Measurements from ENCODE around the gene ZNF195. TPM values are rescaled to one million over a fixed set of nuclear protein-coding genes. Genes with fewer than 3 reads are reported as not detected.

ZNF195 gene
- total RNA-seq, 1 donor = 18.1 TPM

DNA sequence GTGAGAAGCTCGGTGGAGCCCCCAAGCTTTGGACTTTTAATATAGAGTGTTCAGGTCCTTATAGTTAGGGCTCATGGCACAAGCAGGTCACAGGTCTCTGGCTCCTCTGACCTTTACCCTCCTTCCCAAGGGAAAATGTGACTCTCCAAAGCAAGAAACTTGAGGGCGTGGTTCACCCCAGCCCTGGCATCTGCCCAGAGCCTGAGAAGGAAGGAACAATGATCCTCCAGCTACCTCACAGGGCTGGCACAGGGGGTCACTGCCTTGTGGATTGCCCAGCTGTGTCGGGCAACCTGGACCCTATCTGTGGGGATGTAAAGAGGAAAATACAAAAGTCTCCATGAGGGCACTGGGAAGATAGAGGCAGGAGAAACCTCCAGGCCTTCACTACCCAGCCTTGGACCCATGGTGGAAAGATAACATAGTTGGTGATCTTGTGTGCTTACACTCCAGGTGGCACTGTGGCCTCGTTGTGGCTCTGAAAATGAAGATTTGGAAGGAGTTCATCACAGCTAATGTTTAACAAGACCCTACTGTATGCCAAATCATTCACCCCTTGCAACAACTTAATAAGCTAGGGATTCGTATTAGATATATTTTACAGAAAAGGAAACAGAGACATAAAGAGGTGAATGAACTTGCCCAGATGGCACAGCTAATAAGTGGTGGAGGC is 3.8 kb upstream of the ZNF195 start:
- DNase-seq (ENCODE audit: low read depth) = no peak
- TF ChIP-seq, protein P1, sequence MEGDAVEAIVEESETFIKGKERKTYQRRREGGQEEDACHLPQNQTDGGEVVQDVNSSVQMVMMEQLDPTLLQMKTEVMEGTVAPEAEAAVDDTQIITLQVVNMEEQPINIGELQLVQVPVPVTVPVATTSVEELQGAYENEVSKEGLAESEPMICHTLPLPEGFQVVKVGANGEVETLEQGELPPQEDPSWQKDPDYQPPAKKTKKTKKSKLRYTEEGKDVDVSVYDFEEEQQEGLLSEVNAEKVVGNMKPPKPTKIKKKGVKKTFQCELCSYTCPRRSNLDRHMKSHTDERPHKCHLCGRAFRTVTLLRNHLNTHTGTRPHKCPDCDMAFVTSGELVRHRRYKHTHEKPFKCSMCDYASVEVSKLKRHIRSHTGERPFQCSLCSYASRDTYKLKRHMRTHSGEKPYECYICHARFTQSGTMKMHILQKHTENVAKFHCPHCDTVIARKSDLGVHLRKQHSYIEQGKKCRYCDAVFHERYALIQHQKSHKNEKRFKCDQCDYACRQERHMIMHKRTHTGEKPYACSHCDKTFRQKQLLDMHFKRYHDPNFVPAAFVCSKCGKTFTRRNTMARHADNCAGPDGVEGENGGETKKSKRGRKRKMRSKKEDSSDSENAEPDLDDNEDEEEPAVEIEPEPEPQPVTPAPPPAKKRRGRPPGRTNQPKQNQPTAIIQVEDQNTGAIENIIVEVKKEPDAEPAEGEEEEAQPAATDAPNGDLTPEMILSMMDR (IDR thresholded peaks at IDR 0.05; ENCODE audit: insufficient read depth, low read length) = no peak

DNA sequence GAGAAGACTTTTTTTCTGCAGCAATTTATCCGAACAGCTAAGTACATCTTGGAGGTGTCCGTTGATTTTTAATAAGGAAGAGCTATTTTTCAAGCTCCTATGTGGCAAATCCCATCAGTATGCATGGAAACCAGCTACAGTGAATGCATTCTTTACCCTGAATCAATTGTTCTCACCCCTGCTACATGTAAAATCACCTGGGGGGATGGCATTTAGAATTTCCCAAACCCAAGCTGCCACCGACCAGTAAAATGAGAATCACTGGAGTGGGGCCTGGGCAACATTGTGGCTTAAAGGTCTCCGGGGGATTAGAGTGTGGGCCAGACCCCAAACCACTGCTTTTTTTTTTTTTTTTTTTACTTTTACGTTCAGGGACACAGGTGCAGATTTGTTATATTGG is 2.8 kb upstream of the ZNF195 start:
- TF ChIP-seq, protein P1 (IDR thresholded peaks at IDR 0.05; ENCODE audit: insufficient read depth, low read length) = no peak
- H3K4me3 ChIP-seq (ENCODE audit: low read depth, low read length) = peak overlapping the region; percentile 56
- no peak for DNase-seq (ENCODE audit: low read depth)

More for the DNA sequence above, 3.8 kb upstream of the ZNF195 start:
- no peak overlapping the region for H3K4me3 ChIP-seq (ENCODE audit: low read depth, low read length)

DNA sequence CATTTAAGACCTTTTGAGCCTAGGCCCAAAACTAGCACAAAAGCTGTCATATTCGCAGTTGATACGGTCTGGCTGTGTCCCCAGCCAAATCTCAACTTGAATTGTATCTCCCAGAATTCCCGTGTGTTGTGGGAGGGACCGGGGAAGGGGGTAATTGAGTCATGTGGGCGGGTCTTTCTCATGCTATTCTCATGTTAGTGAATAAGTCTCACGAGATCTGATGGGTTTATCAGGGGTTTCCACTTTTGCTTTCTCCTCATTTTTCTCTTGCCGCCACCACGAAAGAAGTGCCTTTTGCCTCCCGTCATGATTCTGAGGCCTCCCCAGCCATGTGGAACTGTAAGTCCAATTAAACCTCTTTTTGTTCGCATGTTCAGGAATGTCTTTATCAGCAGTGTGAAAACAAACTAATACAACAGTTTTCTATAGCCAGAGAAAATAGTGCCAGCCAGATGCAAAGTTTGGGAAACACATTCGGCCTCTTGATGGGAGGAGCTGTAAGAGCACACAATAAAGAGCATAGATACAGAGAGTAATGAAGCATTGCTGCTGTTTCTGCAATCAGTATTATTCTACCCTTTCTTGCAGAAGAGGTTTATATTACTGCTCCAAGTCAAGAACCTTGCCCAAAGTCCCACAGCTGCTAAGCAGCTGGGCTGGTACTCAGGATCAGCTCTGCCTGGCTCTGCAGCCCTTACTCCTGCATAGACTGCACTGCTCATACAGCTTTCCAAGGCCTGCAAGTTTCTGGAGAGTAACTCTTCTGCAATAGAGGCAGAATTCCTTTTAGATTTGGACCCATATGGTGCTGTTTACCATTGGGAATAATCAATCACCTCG is 2.0 kb upstream of the ZNF195 start:
- TF ChIP-seq, protein P1 (IDR thresholded peaks at IDR 0.05; ENCODE audit: insufficient read depth, low read length) = no peak
- peak overlapping the region; percentile 56 for H3K4me3 ChIP-seq (ENCODE audit: low read depth, low read length)
- DNase-seq (ENCODE audit: low read depth) = peak; percentile 51

DNA sequence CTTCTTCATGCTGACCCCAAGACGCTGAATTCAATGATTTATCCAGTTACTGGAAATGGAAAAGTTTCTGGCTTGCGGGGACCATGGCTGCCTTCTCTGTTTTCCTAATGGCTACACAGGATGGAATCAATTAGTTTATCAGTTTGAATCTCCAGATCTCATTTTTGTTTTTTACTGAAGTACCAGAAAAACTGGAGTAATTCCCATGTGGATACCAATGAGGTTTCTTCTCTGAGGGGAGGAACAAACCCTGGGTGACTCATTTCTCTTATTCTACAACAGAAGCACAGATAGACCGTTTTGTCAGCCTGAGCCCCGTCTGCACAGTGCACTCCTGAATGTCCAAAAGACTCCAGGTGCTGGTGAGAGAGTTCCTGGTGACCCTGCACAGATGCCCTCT is 3.4 kb downstream of the ZNF195 start:
- TF ChIP-seq, protein P1 (IDR thresholded peaks at IDR 0.05; ENCODE audit: insufficient read depth, low read length) = no peak
- DNase-seq (ENCODE audit: low read depth) = peak; percentile 16
- H3K4me3 ChIP-seq (ENCODE audit: low read depth, low read length) = no peak overlapping the region

DNA sequence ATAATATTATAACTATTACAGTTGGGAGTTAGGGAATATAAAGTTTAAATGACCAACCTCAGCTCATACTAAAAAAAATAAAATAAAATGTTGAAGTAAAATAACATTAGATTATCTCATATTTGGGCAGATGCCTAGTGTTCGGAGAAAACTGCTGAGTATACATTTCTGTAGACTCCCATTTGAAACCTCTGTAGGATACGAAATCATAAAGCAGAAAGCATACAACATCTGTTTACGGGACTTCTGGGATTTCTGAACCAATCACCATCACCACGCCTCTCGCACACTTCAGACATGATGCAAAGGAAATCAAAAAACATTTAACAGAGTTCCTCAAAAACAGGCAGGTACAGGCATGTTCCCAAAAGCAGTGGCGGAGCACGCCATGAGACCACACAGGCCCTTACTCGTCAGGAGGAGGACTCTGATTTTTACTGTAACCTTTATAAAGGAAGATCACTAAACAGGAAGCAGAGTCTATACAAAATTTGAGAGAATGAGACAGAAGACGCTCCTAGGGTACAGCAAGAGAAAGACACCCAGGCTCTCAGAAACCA is 8.6 kb downstream of the ZNF195 start:
- TF ChIP-seq, protein P1 (IDR thresholded peaks at IDR 0.05; ENCODE audit: insufficient read depth, low read length) = no peak
- no peak for DNase-seq (ENCODE audit: low read depth)
- H3K4me3 ChIP-seq (ENCODE audit: low read depth, low read length) = no peak overlapping the region

DNA sequence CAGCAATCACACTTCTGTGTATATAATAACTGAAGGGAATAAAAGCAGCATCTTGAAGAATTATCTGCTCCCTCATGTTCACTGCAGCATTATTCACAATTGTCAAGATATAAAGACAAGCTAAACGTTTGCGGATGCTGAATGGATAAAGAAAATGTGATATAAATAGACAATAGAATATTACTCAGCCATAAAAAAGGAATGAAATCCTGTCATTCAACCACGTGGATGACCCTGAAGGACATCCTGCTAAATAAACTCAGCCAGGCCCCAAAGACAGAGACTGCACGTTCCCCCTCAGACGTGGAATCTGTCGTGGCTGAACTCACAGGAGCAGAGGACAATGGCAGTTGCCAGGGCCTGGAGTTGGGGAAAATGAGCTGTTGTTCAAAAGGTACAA is 9.6 kb downstream of the ZNF195 start:
- DNase-seq (ENCODE audit: low read depth) = no peak
- TF ChIP-seq, protein P1 (IDR thresholded peaks at IDR 0.05; ENCODE audit: insufficient read depth, low read length) = no peak
- no peak overlapping the region for H3K4me3 ChIP-seq (ENCODE audit: low read depth, low read length)
